Cortex of kidney (tissue), 1 donor: ENCODE results near the gene RASL12.
"Not testable (repeated sequence)": the region's sequence is repeated elsewhere in the genome, so short reads cannot be mapped to it uniquely, and the experiment has no call there.

Experiments used
- DNase-seq: peaks from one replicate; lab custom pipeline; 2025; lab: John Stamatoyannopoulos, UW

Gene RASL12

GRCh38 chr15:65075607-65076395 lies 8.0 kb upstream of the RASL12 start:
- not testable (repeated sequence) for DNase-seq

GRCh38 chr15:65074946-65075345 lies 7.2 kb upstream of the RASL12 start:
- DNase-seq = not testable (repeated sequence)

DNA sequence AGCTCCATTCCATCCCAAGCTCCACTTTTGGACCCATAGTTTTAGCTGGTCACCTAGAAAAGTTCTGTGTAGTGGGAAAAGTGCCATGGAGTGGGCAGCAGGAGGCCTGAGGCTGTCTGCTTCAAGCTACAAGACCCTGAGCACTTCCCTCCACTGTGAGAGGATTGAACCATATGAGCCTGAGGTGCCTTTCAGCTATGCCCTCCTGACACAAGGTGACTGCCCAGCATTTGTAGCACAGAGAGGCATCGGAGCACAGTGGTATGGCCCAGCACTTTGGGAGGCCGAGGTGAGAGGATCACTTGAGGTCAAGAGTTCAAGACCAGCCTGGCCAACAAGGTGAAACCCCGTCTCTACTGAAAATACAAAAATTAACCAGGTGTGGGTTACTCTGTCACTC lies 4.8 kb upstream of the RASL12 start:
- DNase-seq = no peak

DNA sequence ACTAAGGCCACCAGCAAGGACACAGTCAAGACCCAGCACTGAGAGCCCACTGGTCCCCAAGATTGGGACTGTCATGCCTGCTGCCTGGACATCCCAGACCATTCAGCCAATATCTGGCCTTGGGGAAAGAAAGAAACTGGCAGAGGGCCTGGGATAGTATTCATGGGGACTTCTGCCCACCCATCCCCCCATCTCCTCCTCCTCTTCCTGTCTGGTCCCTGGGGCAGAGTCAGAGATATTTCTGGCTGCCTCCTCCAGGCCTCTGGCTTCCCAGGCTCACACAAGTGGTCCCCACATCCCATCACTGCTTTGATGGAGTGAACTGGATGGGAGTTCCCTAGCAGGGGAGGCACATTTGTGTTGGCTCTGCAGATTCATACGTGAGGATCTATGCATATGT lies 4.2 kb upstream of the RASL12 start:
- no peak for DNase-seq

- DNase-seq = no peak
These were observed 3.6 kb upstream of the RASL12 start for GRCh38 chr15:65071381-65071811.

GRCh38 chr15:65069779-65070546 lies 2.2 kb upstream of the RASL12 start:
- DNase-seq = no peak

GRCh38 chr15:65069179-65069578 lies 1.4 kb upstream of the RASL12 start:
- no peak for DNase-seq

DNA sequence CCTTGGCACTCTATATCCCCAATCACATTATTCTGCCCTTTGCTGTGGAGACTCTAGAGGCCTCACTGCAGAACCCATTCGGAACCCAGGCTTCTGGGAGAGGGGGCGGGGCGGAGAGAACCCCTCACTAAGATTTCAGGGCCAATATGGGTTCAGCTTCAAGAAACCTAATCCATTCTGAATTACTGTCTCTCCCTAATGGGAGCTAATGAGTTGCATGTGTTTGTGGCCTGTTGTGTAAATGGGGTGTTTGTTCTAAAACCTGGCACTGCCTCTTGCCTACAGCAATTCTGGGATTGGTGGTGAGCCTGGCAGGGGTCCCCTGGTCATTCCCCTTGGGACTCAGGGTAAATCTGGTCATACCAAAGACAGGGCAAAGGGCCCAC lies 605 bp upstream of the RASL12 start:
- DNase-seq = no peak

GRCh38 chr15:65067317-65067644 lies 510 bp downstream of the RASL12 start:
- no peak for DNase-seq

DNA sequence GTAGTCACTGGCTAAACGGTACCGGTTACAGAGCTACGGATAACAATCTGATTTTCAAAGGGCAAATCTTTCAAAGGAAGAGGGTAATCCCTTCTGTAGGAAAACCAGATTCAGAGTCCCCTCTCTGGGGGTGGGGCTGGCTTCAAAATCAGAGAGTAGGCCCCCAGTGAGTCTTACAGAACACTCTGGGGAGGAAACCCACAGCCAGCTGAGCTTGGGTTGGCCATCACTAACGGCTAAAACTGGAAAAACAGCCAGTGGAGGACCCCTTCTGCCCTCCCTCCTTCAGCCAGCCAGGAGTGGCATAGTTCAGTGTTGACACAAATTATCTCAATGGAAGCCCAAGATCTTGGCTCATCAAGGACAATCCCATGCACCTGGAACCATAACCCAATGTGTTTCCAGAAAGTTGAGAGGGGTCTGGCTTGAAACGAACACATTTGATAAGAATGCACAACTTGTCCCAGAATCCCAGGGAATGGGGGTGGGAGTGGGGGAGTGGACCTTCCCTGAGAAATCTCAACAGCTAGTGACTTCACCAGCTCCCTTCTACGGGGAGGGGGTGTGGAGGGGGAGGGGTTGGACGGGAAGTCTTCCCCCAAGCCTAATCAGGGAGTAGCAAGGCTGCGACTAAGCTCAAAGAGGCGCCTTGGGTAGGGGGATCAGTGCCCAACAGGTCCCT lies 1.0 kb downstream of the RASL12 start:
- no peak for DNase-seq

GRCh38 chr15:65066001-65066634 lies 1.7 kb downstream of the RASL12 start:
- DNase-seq = no peak

DNA sequence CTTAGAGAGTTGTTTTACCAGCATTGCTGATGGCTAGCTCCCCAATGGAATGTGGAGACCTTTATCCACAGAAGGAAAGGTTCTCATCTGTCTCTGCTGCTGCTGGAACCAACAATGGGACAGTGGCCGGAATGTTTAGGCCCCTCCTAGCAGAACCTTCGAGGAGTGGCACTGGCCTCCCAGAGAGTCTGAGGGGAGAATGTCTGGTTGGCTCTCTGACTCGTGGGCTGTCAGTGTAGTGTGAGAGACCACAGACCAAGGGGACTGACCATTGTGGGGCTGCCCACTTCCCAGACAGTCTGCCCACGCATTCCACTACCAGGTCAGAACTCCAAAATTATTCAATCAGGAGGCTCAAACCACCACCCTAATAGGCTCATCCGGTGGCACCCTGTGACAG lies 5.1 kb downstream of the RASL12 start:
- DNase-seq = no peak

GRCh38 chr15:65062061-65062460 lies 5.7 kb downstream of the RASL12 start:
- DNase-seq = no peak

DNA sequence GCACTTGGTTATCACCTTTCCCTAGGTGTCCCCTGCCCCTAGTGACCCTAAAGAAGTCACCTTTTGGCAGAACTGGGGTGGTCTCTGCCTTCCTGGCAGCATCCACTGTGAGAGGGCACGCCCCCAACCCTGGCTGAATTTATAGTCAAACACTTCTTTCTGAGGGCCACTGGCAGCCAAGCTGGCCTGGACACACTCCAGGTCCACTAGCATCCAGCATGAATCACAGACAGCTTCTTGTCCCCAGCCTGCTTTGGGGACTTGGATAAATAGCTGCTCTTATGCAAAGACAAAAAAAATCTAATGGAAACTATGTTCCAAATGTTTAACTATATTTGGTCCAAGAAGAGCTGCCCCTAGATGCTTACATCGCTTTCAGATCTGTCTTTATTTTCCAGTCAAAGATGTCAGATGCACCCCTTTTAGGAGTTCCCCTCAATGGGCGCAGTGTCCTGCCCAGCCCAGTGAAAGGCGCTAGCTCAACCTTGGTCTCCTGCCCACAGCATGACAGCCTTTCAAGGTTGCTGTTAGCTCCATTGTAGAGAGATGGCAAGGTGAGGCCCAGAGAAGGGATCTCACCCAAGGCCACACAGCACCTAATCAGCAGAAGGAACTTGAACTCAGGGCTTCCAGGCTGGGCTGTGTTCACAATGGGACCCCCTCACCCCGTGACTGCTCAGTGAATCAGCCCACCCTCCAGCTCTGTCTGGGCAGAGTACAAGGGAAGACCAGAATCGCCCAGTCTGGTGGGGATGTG lies 7.0 kb downstream of the RASL12 start:
- no peak for DNase-seq

- no peak for DNase-seq
These were observed 7.7 kb downstream of the RASL12 start for GRCh38 chr15:65059931-65060596.

- DNase-seq = no peak
These were observed 8.4 kb downstream of the RASL12 start for GRCh38 chr15:65059369-65059750.

DNA sequence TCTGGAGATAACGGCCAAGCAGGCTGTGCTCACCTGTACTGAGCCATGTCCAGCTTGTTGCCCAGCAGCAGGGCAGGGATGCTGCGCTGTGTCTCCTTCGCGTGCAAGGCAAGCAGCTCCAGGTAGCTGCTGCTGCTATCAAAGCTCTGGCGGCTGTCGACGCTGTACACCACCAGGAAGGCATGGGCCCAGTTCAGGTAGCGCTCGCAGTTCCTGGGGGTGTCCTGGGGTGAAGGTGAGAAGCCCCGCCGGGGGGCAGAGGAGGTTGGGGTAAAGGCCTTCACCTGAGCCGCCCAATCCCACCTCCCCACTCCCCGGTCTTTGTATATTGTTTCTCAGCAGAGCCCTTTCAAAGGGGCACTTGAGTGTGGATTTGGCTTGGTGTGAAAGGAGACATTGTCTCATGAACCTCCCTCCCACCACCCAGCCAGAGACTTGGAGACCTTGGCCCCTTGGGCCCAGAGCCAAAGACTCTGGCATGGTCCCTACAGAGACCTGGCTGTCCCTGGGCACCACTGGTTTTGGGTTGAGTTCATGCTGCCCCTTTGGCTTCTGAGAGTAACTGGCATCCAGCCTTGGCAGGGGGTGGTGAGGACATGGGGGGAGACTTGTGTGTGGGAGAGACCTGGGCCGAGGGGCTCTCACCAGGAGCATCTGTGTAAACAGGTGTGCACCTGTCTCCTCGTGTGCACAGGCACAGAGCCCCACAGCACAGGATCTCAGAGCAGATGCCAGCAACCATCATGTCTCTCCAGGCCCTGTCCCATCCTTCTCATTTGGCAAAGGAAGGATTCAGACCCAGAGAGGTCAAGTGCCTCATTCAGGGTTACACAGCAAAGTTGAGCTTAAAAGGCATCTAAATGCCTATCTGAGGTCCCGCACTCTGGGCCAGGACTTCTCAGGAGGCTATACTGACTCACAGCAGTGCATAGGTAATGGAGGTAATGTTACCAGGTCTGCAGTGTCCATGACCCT lies 9.1 kb downstream of the RASL12 start:
- no peak for DNase-seq

- no peak for DNase-seq
These were observed 10.2 kb downstream of the RASL12 start for GRCh38 chr15:65057549-65057940.

DNA sequence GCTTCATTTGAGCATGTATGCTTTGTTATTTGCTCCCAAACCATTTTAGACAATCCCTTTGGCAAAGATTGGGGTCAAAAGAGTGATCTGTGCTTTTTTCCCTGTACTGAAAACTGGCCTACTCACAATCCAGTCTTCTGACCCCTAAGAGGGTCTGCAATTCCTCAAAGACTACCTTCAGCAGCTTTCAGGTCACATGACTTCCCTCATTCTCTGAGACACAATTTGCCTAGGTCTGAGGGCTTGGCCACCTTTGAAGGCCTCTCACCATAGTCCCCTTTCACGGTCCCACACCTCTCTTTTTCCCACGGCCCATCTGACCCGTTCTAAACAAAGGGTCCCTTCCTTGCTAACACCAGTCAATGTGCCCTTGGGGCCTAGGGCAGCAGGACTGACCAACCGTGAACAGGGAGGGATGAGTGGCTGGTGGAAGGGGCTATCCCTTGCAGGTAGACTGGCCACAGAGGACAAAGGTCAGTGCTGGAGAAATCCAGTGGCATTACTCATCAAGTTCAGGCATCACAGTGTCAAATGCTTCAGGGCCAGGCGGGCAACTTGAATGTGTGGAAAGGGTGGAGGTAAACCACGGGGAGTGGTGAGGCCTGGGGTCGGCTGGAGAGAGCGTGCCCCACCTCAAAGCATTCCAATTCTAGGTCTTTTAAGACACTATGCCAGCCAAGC lies 10.8 kb downstream of the RASL12 start:
- no peak for DNase-seq
